Effector memory CD8-positive, alpha-beta T cell (primary cell): Measurements from ENCODE around the gene ADAMTS7.
"Not testable (repeated sequence)": the region's sequence is repeated elsewhere in the genome, so short reads cannot be mapped to it uniquely, and the experiment has no call there.

Source experiments
- ATAC-seq: fragments of 150-1000 bp; cut with Tn5 transposase; replicated peaks from 2 replicates; pipeline ENCODE4 v1.10.0; 2021; ENCODE audit warnings: mild to moderate bottlenecking, moderate library complexity
- DNase-seq, 3 experiments: peaks; one replicate each; pipeline ENCODE4 v3.0.0; 2021
- H3K27ac Mint-ChIP-seq, 2 donors: one replicate each; pipeline ENCODE4 v1.8.0; 2022; ENCODE audit warnings: mild to moderate bottlenecking in 2 of 2, mixed read lengths in 2 of 2, moderate library complexity in 2 of 2
- H3K27me3 Mint-ChIP-seq, 2 donors: one replicate each; pipeline ENCODE4 v1.8.0; 2022; ENCODE audit warnings: mixed read lengths in 2 of 2
- H3K36me3 Mint-ChIP-seq: one replicate; pipeline ENCODE4 v1.8.0; 2022; ENCODE audit warnings: mild to moderate bottlenecking, moderate library complexity, mixed read lengths; ENCODE audit not compliant: insufficient read depth
- H3K4me1 Mint-ChIP-seq, 2 donors: one replicate each; pipeline ENCODE4 v1.8.0; 2022; ENCODE audit warnings: low read depth in 2 of 2, mixed read lengths in 2 of 2
- H3K4me3 Mint-ChIP-seq, 2 donors: one replicate each; pipeline ENCODE4 v1.8.0; 2022; ENCODE audit warnings: mild to moderate bottlenecking in 2 of 2, mixed read lengths in 2 of 2, moderate library complexity in 2 of 2
- H3K9me3 Mint-ChIP-seq, 2 donors: one replicate each; pipeline ENCODE4 v1.8.0; 2022; ENCODE audit warnings: mixed read lengths in 2 of 2

Gene ADAMTS7

GRCh38 chr15:78763796-78764241 lies 47.4 kb downstream of the ADAMTS7 start:
- H3K9me3 Mint-ChIP-seq = no peaks in the 10 kb centered on the region
- H3K36me3 Mint-ChIP-seq = no peaks in the 10 kb centered on the region
- peaks cover 0 to 7% of the 10 kb centered on the region in 2 donors for H3K27me3 Mint-ChIP-seq
- H3K4me3 Mint-ChIP-seq = no peak overlapping the region
- peaks cover 12 to 18% of the 10 kb centered on the region in 2 donors for H3K4me1 Mint-ChIP-seq
- ATAC-seq = no peak
- peak overlapping the region in 1 of 2 donors; percentile 88 for H3K27ac Mint-ChIP-seq
- no peak for DNase-seq

DNA sequence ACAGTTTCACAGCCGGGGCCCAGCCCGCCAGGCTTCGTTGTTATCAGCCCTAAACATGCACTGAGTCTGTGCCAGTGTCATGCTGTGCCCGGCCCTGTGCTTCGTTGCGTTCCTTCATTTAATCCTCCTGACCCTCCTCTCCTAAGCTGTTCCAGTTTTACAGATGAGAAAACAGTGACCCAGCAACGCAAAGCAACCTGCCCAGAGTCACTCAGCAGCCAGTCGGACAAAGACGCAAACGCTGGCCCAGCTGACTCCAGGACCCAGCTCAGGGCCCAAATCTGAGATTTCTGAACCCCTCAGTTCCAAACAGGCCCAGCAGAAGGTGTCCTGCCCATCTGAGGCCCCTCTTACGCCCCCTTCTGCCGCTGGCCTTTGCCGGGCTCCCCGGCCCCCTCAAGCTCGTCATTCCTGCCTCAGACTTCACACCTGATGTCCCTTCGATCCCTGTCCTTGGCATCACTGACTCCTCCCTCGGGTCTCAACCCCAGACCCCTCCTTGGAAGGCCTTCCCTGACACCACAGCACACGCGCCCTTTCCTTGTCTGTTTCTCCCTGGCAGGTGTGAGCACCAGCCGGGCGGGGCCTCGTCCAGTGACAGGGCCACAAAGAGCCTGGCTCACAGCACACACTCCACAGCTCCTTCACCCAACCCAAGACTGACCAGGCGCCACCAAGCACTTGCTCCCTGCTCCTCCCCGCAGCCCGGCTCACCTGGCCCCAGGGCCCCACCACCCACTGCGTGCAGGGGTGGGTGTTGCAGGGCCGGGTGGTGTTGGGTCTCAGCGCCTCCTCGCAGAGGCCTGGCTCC lies 48.1 kb downstream of the ADAMTS7 start:
- no peak for ATAC-seq
- peaks cover 0 to 1% of the 10 kb centered on the region in 2 donors for H3K27me3 Mint-ChIP-seq
- H3K4me3 Mint-ChIP-seq = peak overlapping the region in 1 of 2 donors; percentile 28

GRCh38 chr15:78762386-78762961 lies 48.8 kb downstream of the ADAMTS7 start:
- H3K36me3 Mint-ChIP-seq, H3K9me3 Mint-ChIP-seq, ATAC-seq, DNase-seq, H3K27me3 Mint-ChIP-seq: not testable (repeated sequence)
- Mint-ChIP-seq H3K4me1 (peaks cover 13 to 18% of the 10 kb centered on the region in 2 donors), H3K27ac (peak overlapping the region; percentile 90 to 91), H3K4me3 (peak overlapping the region; percentile 68 to 72)

More for the DNA sequence above, 48.1 kb downstream of the ADAMTS7 start:
- no peak overlapping the region for H3K27ac Mint-ChIP-seq
- H3K4me1 Mint-ChIP-seq = peaks cover 12 to 18% of the 10 kb centered on the region in 2 donors
- no peaks in the 10 kb centered on the region for H3K36me3 Mint-ChIP-seq
- DNase-seq = no peak
- no peaks in the 10 kb centered on the region for H3K9me3 Mint-ChIP-seq

DNA sequence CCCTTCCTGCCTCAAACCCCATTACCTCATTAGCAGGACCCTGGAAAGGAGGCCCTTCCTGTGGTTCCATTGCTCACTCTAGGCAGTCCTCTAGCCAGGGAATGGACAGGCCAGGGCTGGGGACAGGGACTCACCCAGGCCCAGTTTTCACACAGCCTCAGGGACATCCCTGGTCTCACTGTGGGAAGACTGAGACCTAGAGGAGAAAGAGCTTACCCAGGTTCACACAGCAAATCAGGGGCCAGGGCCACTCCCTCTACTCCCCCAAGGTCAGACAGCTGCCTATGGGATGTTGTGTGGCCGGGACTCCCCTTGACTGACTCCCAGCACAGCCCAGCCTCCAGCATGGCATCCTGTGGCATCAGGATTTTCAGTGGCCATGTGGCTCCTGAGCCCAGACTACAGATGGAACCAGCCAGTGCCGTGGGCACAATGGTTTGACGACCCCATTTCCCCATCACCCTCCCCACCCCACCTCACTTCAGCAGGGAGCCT lies 49.3 kb downstream of the ADAMTS7 start:
- Mint-ChIP-seq H3K36me3 (no peaks in the 10 kb centered on the region), H3K4me3 (peak overlapping the region; percentile 68 to 72), H3K27me3 (no peaks in the 10 kb centered on the region), H3K9me3 (no peaks in the 10 kb centered on the region), H3K4me1 (peaks cover 17 to 24% of the 10 kb centered on the region in 2 donors), H3K27ac (peak overlapping the region; percentile 90 to 91)
- ATAC-seq (no peak), DNase-seq (no peak)

DNA sequence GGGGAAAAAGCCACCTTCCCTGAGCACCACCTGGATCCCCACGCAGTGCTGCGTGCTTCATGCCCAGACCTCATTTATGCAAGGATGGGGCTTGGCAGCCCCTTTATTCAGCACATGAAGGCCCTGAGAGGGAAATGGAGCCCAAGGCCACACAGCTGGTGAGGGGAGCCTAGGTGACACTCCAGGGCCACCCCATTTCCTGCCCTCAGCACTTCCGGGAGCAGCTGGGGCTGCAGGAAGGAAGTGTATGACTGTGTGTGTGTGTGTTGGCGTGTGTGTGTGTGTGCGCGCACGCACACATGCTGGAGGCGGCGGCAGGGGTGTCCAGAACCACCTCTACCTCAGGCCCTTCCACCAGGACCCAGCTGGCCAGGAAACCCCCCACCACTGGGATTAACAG lies 49.8 kb downstream of the ADAMTS7 start:
- not testable (repeated sequence) for H3K27me3 Mint-ChIP-seq, H3K36me3 Mint-ChIP-seq, H3K9me3 Mint-ChIP-seq
- Mint-ChIP-seq H3K4me1 (peaks cover 19 to 26% of the 10 kb centered on the region in 2 donors), H3K4me3 (peak overlapping the region; percentile 68 to 72), H3K27ac (peak overlapping the region; percentile 90 to 91)
- DNase-seq (peak; percentile 61 to 70 (median 61)), ATAC-seq (peak; percentile 98)

- peak overlapping the region; percentile 68 to 72 for H3K4me3 Mint-ChIP-seq
- ATAC-seq = no peak
- peaks cover 19 to 26% of the 10 kb centered on the region in 2 donors for H3K4me1 Mint-ChIP-seq
Observed at GRCh38 chr15:78761020-78761419, 50.2 kb downstream of the ADAMTS7 start.

DNA sequence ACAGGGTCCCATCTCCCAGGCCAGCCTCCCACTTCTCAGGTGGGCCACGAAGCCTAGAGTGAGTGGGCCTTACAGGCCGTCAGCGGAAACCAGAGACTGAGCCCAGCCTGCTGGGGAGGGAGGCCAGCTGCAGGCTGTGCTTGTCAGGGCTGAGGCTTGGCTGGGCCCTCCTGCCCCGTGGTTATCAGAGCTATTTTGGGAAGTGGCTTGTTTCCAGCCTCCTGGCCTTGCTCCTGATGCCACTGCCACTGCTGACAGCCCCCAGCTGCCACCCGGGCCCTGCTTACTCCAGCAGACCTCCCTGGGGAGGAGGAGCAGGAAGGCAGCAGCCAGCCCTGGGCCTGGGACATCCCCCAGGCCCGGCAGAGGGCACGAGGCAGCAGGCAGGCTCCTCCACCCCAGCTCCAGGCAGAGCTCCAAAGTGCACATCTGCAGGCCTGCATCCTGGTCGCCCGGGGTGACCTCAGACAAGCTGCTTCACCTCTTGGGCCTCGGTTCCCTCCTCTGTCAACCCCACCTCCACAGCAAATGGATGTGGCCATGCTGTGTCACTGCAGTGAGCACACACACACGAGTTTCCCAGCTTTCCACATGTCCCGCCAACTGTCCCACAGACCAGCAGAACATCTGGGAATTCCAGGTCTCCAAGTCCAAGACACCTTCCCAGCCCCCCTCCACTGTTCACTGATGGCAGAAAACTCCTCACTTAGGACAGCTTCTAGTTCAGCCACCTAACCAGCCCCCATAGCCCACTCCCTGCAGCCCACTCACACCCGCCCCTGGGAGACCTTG lies 51.0 kb downstream of the ADAMTS7 start:
- not testable (repeated sequence) for H3K9me3 Mint-ChIP-seq, H3K36me3 Mint-ChIP-seq, DNase-seq, H3K27me3 Mint-ChIP-seq, ATAC-seq
- Mint-ChIP-seq H3K4me1 (peaks cover 19 to 26% of the 10 kb centered on the region in 2 donors), H3K27ac (peak overlapping the region; percentile 90 to 91), H3K4me3 (peak overlapping the region in 1 of 2 donors; percentile 68)

More at GRCh38 chr15:78761020-78761419, 50.2 kb downstream of the ADAMTS7 start:
- Mint-ChIP-seq H3K9me3 (no peaks in the 10 kb centered on the region), H3K36me3 (no peaks in the 10 kb centered on the region), H3K27ac (peak overlapping the region; percentile 90 to 91), H3K27me3 (no peaks in the 10 kb centered on the region)
- DNase-seq = no peak

DNA sequence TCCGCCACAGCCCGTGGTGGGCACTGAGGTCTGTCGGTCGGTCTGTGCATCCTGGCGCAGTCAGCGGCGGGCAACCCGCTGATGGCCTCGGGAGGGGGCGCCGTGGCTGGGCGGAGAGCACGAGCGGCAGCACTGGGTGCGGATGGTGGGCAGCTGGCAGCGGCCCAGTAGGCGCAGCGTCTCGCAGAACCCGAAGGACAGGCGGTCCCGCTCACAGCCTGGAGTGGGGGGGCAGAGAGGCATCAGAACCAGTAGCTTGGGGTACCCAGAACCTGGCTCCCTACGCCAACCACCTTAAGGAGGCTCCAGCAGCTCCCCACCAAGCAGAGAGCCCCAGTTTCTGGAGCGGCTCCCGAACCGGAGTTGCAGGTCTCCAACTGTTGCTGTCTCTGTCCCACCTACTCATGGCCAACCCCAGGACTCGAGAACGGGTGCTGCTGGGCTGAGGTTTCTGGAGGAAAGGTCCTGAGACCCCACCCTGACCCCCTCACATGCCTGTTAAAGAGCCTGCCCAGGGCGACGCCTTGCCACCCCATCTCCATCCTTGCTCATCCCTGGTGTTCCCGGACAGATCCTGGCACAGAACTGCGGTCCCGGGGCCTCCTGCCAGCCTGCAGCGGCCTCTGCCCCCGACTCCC lies 51.8 kb downstream of the ADAMTS7 start:
- not testable (repeated sequence) for ATAC-seq, H3K36me3 Mint-ChIP-seq, H3K9me3 Mint-ChIP-seq, H3K4me3 Mint-ChIP-seq, H3K27me3 Mint-ChIP-seq, DNase-seq
- Mint-ChIP-seq H3K4me1 (peaks cover 19 to 26% of the 10 kb centered on the region in 2 donors), H3K27ac (peak overlapping the region in 1 of 2 donors; percentile 62)

DNA sequence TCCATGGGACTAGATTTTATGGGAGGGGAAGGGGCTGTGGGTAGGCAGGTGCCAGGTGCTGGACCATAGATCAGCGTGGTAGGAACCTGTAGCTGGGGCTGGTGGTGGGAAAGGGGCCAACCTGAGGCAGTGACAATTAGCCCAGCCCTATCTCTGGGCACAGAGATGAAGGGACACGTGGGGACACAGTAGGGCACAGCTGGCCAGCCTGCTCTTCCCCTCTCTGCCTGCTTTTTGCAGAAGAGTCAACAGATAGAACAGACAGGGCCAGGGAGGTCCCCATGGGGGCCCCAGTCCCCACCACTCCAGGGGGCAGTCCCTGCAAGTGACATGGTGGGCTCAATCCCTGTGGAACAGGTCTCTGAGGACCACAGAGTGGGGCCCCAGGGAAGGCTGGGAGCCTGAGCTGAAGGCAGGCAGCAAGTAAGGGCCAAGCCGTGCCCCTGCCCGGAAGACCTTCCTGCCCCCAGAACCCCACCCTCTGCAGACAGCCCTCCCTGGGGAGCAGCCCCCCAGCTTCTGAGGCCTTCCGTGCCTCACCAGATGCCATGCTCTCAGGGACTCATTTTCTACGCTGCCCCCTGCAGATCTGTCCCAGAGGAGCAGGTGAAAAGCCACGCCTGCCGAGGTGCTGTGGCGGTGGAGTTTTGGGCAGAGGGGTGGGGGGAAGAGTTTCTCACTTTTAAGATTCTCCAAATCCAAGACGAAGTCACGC lies 52.6 kb downstream of the ADAMTS7 start:
- peak overlapping the region; percentile 55 to 62 for H3K27ac Mint-ChIP-seq

GRCh38 chr15:78758084-78758483 lies 53.2 kb downstream of the ADAMTS7 start:
- not testable (repeated sequence) for H3K9me3 Mint-ChIP-seq, DNase-seq, H3K36me3 Mint-ChIP-seq, H3K27me3 Mint-ChIP-seq, H3K4me3 Mint-ChIP-seq, ATAC-seq
- H3K27ac Mint-ChIP-seq = peak overlapping the region in 1 of 2 donors; percentile 12
- peaks cover 17 to 24% of the 10 kb centered on the region in 2 donors for H3K4me1 Mint-ChIP-seq

More for the DNA sequence above, 52.6 kb downstream of the ADAMTS7 start:
- H3K9me3 Mint-ChIP-seq, DNase-seq, H3K27me3 Mint-ChIP-seq, H3K36me3 Mint-ChIP-seq, ATAC-seq: not testable (repeated sequence)
- Mint-ChIP-seq H3K4me3 (peak overlapping the region in 1 of 2 donors; percentile 21), H3K4me1 (peaks cover 17 to 26% of the 10 kb centered on the region in 2 donors)

GRCh38 chr15:78757636-78757905 lies 53.7 kb downstream of the ADAMTS7 start:
- Mint-ChIP-seq H3K4me1 (peaks cover 17 to 24% of the 10 kb centered on the region in 2 donors), H3K27me3 (no peaks in the 10 kb centered on the region), H3K27ac (peak overlapping the region in 1 of 2 donors; percentile 12), H3K9me3 (no peaks in the 10 kb centered on the region), H3K4me3 (no peak overlapping the region), H3K36me3 (no peaks in the 10 kb centered on the region)
- ATAC-seq = no peak
- DNase-seq = no peak

GRCh38 chr15:78756781-78757635 lies 54.3 kb downstream of the ADAMTS7 start:
- H3K4me3 Mint-ChIP-seq = peak overlapping the region in 1 of 2 donors; percentile 25
- peak overlapping the region in 1 of 2 donors; percentile 87 for H3K27ac Mint-ChIP-seq
- peak; percentile 11 for ATAC-seq
- H3K4me1 Mint-ChIP-seq = peaks cover 17 to 23% of the 10 kb centered on the region in 2 donors
- DNase-seq, H3K9me3 Mint-ChIP-seq, H3K27me3 Mint-ChIP-seq, H3K36me3 Mint-ChIP-seq: not testable (repeated sequence)
